Eye (tissue), 1 donor: ENCODE measurements around the gene CABP2.

Source experiments
- DNase-seq: peaks from one replicate; pipeline ENCODE4 v3.0.0-alpha.2; 2015

Gene CABP2

DNA sequence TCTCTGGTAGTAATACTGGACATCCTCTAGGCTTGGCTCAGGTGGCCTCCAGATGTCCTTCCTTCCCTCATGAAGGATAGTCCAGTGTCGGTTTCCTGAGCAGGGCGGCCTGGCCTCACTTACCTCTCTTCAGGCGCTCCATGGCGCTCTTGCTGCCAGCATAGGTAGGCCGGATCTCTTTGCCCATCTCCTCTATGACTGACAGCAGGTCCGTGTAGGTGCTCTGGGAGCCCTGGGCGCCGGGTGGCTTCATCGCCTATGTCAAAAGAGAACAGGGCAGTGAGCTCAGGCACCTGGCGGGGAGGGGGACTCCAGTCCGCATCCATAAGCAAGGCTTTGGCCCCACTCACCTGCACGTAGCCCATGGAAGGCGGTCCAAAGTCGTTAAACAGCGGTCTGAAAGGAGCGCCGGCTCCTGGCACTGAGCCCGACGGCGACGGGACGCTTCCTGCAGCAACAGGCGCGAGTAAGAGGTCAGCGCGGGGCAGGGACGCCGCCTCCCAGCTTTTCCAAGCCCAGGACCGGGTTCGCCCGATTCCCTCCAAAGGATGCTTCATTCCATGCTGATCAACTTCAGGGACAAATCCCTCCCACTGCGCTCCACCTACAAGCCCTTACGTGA is 15.9 kb downstream of the CABP2 start:
- no peak for DNase-seq

DNA sequence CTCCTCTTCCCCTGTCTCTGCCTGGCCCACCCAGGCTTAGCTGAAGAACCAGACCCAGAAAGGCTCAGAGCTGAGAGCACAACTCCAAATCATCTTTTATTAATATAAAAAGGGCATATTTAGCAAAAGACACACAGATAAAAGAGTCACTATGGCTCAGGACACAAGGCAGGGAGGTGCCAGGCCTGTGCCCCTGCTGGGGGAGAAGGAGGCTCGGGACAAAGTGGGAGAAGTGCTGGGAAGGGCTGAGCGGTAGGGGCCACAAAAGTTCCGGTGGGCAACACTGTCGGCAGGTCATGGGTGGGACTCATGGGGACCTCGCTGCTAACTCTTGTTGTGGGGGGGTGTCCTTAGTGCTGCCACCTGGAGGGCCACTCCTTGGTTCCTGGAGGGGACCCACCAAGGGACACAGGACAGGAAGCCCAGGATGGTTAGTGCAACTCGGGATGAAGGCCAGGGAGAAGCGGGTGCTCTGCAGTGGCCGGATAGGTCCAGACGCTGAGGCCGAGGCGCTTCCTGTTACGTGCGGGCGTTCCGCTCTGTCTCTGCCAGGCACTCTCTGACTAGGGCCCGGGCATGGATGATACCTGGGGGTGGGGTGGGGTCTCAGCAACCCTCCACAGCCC is 16.7 kb downstream of the CABP2 start:
- DNase-seq = no peak

DNA sequence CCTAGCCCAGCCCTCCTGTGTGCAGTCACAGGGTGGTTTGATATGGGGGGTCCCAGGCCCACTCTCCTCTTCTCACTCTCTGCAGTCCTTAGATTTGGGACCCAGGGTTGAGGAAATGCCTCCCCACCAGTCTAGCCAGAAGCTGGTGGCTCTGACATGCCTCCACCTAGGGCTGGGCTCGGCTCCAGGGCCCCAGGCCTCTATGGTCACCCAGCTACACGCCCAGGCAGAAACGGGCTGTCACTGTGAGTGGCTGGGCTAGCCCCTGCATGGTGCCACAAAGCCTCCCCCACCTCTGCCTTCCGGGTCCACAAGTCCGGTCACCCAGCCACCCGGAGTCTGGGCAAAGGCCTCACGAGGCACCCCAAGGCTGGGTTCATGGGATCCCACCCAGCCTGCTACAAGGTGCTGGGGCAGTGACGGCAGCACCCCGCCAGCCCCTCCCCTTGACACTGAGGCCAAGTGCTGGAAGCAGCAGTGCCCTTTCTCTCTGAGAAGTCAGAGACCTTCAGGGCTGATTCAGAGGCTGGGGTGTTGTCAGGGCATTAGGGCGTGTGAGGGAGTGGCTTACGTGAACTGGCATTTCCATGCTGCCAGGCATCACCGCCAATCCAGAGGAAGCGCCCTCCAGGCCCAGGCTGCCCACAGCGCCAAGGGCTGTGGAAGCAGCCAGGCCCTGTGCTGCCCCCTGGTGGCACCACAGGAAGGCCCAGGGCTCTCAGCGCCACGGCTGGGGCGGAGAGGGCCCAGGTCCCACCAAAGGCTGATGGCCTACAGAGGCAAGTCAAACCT is 17.4 kb downstream of the CABP2 start:
- peak; percentile 93 for DNase-seq

DNA sequence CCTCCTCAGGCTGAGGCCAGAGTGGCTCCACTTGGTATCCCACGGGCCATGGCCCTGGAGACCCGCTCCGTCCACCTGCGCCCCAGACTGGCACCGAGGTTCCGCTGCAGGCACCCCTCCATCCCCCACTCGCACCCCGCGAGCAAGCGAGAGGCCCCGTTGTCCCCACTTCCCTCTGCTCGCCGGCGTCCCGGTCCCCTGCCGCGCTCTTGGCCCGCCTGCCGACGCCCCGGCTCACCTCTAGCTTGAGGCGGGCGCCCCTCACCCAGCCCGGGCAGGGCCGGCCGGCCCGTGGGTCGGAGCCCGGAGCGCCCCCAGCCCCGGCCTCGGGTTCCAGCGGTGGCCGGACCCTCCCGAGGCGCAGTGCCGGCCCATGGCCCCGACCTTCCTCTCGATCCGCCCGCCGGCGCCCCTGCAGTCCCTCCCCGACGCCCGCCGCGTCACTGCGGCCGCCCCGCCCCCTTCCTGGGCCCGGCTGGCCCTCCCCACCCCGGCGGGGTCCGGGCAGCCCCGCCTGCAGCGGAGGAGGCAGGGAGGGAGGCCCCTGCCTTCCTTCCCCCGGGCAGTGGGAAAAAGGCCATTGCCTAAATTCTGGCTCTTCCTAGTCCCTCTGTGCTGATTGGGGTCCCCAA is 18.2 kb downstream of the CABP2 start, which contains the start of gene PITPNM1:
TSS of gene PITPNM1 (minus strand) at position 414 of the 632 bp plus-strand sequence. CDS start 1,183 bp downstream, outside the sequence.
- peak; percentile 79 for DNase-seq

DNA sequence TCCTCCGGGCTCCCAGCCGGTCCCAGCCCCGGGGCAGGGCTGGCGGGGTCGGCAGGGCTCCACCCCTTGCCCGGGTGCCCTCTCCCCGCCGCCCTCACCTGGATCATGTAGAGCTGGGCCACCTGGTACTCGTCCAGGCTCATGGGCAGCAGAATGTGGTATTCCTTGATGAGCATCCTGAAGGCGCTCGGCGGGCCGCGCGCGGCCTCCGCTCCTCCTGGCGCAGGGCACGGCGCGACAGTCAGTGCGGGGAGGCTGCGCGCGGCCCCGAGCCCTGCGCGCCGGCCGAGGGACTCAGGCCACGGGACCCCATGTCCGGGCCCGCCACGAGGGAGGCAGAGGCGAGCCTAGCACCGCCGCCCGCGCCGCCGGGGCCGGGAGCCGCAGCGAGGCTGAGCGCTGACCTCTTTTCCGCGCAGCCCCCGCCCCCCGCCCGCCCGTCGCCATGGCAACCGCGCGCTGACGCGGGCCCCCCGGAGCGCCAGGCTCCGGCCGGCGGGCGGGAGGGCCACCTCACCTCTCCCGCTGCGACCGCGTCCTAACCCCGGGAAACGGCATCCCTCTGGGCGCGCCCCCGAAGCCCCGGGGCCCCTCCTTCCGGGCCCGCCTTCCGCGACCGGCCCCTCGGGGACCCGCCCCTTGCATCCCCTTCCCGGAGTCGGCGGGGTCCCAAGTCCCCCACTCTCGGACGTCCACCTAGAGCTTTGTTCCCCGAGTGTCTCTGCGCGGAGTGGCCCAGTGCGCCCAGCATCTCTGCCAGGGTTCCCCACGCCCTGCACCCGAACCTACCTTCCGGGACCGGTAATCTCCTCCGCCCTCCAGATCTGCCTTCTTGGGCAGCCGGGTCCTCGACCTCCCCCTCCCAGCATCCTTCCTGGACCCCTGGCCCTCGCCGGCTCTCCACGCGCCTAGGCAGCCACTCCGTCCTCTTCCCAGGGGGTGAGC is 19.0 kb downstream of the CABP2 start:
- peak; percentile 83 for DNase-seq

DNA sequence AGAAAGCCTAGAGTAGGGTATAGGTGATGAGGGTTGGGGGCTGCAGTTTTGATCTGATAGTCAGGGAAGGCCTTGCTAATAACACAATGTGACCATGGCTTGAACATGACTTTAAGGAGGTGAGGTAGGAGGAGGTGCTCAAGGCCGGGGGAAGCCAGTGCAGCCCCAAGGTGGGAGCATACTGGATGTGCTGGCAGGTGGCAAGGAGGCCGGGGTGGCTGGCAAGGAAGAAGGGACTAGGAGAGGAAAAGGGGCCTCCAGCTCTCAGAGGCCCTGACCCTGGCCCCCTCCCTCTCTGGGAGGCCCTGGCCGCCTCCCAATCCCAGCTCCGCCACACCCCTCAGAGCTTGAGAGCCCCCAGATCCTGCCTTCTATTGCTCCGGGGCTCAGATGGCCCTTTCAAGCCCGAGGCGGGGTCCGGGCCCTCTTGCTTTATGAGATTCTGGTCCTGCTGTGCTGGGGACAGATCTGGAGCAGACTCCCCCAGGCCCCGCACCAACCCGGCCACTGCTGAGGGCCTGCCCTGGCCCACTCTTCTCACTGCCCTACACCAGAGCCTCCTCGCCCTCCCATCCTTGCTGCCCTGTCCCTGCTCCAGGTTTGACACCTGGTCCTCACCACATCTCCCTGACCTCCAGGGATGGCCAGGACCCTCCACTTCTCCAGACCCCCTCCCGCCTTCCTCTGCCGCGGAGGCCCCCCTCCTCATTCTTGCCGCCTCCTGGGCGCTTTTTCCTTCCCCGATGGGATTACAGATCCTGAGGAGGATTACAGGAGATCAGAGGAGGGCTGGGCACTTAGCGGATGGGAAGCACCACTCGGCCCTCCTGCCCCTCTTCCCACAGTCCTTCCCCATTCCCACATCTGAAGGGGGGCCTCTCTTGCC is 19.9 kb downstream of the CABP2 start:
- DNase-seq = peak; percentile 51

DNA sequence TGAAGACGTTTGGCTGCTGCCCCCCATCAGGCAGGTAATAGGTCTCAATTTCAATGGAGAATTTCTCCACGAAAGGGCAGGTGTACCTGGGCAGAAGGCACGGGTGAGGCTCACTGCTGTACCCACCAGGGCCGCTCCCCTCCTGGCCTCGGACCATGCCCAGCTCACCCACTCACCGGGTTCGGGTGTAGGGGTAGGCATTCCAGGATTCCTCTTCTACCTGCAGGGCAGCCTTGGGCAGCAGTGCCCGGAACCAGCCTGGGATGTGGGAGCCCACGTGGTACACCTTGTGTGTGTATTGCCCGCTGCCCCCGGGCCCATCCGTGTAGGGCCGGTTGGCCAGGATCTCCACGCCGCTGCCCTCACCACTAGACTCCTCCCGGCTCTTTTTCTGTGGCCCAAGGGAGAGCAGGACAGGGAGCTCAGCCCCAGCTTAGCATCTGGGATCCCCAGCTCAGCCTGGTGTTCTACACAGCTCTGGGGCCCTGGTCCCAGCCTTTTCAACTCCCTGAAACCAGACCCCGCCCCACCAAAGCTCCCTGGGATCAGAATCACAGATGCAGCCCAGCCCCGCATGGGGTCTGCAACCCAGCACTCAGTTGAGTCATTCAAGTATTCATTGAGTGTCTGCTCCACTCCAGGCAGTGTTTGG is 20.8 kb downstream of the CABP2 start:
- DNase-seq = no peak

DNA sequence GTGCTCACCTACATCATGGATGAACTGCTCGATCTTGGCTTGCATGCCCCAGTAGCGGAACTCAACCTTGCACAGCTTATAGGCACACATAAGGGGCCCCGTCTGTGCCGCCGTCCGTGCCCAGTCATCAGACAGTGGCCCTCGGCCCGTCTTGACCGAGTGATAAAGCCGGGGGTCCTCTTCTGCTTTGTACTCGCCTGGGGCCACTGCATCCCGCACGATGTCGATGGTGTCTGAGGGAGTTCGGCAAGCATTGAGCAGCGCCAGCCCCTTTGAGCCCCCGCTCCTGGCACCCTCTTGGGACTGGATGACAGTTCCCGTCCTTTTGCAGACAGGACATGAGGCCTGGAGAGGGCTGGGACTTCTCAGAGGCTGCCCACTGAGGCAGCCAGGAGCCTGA is 21.4 kb downstream of the CABP2 start:
- no peak for DNase-seq

DNA sequence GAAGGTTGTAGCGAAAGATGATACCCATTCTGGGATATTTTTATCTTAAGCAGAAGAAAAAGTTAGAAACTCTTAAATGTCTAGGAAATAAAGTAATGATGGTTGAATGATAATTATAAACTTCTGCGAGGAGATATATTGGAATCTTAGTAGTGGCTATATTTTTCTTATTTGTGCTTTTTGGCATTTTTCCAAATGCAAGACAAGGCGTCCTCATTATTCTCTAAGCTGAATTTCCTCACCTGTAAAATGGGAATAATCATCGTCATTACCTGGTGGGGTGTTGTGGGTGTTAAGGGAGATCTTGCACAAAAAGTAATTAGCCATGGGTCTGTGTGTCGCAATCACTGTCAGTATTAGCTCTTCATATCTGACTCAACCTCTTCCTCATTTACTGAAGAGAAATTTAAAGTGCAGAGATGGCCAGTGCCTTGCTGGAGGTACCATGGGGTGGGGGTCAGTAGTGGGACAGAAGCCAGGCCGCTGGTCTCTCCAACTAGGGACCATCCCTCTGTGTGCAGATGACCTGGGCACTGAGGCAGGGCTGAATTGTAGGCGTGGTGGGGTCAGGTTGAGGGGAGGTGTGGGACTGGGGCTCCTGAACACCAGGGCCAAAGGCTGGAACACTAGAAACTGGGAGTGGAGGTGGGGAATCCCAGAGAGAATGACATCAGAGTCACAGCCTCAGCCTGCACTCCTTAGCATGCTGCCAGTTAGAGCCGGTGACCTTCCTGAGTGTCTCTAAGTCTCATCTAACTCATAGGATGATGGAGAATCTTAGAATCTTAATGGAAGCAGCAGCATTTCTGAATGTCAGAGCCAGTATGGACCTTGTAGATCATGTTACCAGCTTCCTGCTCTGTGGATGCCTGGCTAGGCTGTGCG is 22.2 kb downstream of the CABP2 start:
- no peak for DNase-seq

DNA sequence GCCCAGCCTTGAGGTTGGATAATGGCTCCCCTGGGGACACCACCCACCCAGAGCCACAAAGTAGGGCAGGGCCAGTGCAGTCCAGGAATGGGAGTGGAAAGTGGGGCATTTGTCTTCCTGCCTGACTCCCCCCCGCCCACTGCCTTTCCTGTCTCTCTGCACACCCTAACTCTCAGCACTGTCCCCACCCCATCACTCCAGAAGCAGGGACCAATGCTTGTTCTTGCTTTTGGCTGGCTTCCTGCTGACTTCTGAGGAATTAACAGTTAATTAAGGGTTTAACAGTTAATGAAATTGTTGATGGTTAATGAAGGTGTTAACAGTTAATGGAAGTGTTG is 22.8 kb downstream of the CABP2 start:
- DNase-seq = no peak

DNA sequence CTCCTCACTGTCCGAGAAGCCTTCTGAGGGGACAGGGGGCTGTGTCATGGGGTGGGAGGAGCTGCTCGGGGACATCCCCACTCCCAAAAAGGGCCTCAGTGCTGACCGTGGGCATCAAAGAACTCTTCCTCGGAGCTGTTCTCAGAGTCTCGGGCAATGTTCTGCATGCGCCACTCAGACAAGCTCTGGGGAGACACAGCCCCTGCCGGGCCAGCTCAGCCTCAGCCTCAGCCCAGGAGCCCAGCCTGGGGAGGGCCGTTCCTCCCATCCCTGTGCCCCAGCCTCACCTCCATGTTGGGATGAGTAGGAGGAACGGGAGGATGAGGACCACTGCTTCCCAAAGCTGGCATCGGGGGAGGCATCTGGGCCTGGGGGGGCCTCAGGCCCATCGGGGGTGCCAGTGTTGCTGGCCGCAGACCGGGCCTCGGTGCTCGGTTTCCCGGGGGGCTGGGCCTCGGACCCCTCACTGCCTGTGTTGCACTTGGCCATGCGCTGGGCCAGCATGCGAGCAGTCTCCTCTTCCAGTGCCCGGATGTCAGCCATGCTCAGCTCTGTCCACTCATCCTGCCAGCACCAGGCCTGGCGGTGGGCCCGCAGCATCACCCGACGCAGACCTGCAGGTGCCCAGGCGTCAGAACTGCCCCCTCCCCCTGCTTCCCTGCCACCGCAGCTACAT is 23.3 kb downstream of the CABP2 start:
- DNase-seq = no peak

DNA sequence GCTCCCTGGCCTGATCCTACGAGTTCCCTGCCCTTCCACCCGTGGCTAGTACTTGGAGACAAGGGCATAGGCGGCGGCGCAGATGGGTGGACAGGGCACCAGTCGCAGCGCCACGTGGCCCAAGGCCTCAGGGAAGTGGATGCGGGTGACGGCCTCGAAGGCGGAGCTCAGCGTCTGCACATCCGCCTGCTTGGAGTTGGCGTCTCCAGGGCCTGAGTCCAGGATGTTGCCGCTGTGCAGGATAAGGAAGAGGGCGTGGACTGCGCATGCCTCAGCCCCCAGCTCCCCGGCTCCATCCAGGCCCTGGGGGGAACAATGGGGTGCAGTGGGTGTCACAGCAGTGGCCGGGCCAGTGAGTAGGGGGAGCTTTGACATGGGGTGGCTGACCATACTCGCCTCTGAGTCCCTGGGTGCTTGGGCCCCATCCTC is 24.7 kb downstream of the CABP2 start:
- no peak for DNase-seq

DNA sequence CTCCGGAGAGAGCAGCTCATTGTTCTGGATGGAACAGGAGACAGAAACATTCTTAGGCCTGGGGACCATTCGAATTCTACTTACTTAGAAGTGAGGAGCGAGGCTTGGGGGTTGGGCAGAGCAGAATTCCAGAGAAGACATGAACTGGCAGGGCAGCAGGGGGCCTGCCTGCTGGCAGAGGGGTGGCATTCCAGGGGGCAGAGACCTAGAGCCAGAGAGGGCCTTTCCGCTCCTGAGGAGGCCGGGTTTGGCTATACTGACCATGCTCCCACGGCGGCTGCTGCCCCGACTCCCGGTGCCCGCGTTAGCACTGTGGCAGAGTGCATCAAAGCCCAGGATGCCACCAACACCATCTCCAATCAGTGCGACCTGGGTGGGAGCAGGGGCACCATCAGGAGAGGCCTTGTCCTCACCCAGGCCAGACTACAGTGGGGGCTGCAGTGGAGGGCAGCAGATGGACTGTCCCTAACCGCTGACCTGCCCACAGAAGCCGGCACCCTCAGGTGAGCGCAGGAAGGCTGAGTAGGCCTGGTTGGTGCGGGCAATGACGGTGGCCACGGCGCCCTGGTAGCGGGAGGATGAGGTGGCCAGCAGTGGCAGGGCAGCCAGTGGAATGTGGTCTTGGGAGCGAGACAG is 25.5 kb downstream of the CABP2 start:
- DNase-seq = no peak

DNA sequence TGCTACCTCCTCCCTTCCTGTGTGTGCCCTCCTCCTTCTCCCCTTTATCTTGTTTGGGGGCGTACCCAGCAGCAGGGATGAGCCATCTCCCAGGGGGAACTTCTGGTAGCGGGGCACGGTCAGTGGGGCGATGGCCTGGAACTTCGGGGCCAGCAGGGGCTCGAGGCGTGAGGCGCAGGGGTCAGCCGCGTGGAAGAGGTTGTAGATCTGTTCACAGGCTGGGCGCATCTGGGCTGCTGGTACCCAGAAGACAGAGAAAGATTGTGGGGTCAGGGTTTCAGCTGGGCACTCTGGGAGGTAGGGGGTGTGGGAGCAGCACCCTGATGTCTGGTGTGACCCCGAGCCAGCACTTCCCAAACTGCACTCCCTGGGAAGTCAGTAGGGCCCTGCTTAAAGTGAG is 27.1 kb downstream of the CABP2 start:
- DNase-seq = no peak

DNA sequence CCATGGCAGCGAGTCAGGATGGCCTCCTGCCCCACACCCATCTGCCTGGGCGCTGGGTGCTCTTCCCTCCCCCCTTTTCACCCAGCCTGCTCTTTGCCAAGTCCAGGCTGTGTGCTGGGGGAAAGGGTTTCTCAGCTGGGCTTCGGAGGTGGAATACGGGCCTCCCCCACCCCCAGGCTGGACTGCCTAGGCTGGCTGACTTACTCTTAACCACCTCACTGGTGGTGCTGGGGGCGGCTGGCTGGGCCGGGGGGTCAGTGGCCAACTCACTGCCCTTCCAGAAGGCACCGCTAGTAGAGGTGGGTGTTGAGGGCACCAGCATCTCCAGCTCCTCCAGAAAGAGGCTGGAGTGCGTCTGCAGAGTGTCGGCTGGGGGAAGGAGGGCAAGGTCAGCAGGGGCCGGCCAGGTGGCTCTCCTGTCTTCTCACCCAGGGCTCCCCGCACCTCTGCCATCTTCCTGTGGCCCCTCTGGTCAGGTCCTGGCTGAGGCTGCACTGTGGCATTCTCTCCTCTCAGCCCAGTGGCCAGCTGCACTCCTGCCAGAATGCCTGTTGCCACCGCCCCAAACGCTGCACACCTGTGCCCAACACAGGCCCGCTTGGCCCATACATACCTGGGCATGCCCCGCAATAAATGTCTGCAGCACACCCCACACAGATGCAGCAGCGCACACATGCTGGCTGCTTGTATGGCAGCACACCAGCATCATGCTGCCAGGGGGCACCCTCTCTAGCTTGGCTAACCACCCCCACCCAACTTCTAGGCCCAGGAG is 27.8 kb downstream of the CABP2 start:
- no peak for DNase-seq

DNA sequence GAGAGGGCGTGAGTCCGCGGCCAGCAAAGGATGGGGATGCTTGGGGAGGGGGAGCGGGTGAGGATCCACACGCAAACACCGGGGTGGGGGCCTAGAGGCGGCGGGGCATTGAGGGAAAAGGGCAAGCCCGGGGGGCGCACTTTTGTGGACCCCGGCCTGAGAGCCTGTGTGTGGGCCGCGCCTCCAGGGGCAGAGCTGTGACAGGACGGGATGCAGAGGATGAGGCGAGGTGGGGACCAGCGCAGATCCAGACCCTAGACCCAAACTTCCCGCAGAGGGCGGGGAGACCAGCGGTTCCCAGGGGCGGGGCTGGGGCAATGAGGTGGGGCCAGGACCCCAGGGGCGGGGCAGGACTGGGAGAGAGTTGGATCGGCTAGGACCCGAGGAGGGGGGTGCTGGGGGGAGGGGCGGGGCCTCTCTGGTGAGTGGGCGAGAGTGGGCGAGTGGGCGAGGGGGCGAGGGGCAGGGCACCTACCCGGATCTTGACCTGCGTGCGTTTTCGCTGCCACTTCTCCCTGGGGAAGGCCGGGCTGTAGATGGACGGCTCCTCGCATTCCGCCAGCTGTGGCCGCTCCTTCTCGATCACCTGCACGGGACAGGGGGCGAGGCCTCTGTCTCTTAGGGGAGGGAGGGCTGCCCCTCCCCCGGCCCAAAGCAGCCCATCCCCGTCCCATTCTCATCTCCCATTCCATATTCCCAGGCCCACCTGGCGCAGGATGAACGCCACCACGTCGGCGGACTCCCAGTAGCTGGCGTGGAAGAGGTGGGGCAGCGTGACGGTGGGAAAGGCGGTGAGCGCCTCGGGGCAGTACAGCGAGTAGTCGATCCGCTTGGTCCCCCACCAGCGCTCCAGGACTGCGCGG is 28.6 kb downstream of the CABP2 start:
- DNase-seq = no peak
